Colonic mucosa (tissue), 4 donors: ENCODE data around the gene ZMIZ1. TPM values are rescaled to one million over a fixed set of nuclear protein-coding genes. Genes with fewer than 3 reads are reported as not detected.

Experiments
- DNase-seq: peaks from one replicate; pipeline ENCODE4 v3.0.0-alpha.2; 2020
- H3K27ac ChIP-seq: fragments of 200-600 bp; one replicate; pipeline ENCODE4 v1.8.0; 2021
- H3K27me3 ChIP-seq: fragments of 200-600 bp; one replicate; pipeline ENCODE4 v1.8.0; 2021
- H3K36me3 ChIP-seq: fragments of 200-600 bp; one replicate; pipeline ENCODE4 v1.8.0; 2021
- H3K4me1 ChIP-seq: fragments of 200-600 bp; one replicate; pipeline ENCODE4 v1.8.0; 2021; ENCODE audit warnings: mild to moderate bottlenecking
- H3K4me3 ChIP-seq: fragments of 200-600 bp; one replicate; pipeline ENCODE4 v1.8.0; 2021
- H3K9ac ChIP-seq, 2 donors: one replicate each; pipeline ENCODE4 v1.7.0; 2013; ENCODE audit warnings: control low read depth in 2 of 2, low read depth in 2 of 2, low read length in 2 of 2
- H3K9me3 ChIP-seq: fragments of 200-600 bp; one replicate; pipeline ENCODE4 v1.8.0; 2021
- intact Hi-C: fragments of 100-400 bp; cut with DNase I; formaldehyde crosslinking; loops from one replicate; pipeline ENCODE4 v1.14.1; 2022
- total RNA-seq, 2 donors: library from RNA; stranded (reverse); fragmentation: NEBNext Ultra II Directional in 1 of 2; extraction: Animal tissue kit (Norgen Biotek cat#: 25700) in 1 of 2; gene quantifications; one replicate each; pipeline ENCODE4 v1.2.1, GENCODE V29; 2021
- TF ChIP-seq, protein P1 (sequence below): fragments of 200-600 bp; IDR thresholded peaks from one replicate; pipeline ENCODE4 v1.8.0; 2022; ENCODE audit warnings: antibody characterized with exemption, mild to moderate bottlenecking
- donor health status: healthy.
- donor health status: DM: no; HTN: no; CAD: no.
- donor health status: DM: no; HTN: no; CAD: no.

Gene ZMIZ1
- total RNA-seq, 2 donors from 2014 or later: 51.0 to 54.0 TPM

DNA sequence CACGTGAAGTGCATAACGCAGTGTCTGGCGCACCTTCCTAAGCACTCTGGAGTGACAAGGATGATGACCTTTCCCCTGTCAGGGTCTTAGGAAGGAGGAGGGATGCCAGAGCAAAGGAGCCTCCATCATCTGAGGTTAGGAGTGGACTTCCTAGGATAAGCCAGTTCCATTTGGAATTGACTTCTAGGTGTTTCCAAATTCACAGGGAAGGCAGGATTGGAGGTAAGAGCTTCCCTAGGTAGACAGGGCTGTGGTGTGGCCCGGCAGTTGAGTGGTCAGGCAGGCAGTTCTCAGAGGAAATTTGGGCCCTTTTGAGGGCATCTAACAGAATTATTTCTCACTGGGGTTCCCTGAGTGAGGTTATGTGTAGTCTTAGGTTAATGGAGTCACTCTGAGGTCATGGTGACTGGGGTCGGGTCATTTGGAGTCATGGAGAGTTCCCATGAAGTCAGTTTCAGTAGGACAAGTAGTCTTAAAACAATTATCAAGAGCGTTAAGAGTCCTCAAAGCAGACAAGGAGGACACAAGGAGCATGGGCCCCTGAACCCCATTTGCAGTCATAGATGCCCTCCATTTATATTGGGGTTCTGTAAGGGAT lies 286.8 kb downstream of the ZMIZ1 start:
- no peak for DNase-seq
- intact Hi-C loops: no loop called here
- Histone ChIP-seq H3K27me3 (no peaks in the 10 kb centered on the region), H3K9me3 (no peaks in the 10 kb centered on the region), H3K4me3 (no peak overlapping the region), H3K4me1 (no peaks in the 10 kb centered on the region), H3K9ac (no peak overlapping the region), H3K36me3 (peaks cover 27% of the 10 kb centered on the region), H3K27ac (no peak overlapping the region)
- TF ChIP-seq, protein P1, sequence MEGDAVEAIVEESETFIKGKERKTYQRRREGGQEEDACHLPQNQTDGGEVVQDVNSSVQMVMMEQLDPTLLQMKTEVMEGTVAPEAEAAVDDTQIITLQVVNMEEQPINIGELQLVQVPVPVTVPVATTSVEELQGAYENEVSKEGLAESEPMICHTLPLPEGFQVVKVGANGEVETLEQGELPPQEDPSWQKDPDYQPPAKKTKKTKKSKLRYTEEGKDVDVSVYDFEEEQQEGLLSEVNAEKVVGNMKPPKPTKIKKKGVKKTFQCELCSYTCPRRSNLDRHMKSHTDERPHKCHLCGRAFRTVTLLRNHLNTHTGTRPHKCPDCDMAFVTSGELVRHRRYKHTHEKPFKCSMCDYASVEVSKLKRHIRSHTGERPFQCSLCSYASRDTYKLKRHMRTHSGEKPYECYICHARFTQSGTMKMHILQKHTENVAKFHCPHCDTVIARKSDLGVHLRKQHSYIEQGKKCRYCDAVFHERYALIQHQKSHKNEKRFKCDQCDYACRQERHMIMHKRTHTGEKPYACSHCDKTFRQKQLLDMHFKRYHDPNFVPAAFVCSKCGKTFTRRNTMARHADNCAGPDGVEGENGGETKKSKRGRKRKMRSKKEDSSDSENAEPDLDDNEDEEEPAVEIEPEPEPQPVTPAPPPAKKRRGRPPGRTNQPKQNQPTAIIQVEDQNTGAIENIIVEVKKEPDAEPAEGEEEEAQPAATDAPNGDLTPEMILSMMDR: no peak

DNA sequence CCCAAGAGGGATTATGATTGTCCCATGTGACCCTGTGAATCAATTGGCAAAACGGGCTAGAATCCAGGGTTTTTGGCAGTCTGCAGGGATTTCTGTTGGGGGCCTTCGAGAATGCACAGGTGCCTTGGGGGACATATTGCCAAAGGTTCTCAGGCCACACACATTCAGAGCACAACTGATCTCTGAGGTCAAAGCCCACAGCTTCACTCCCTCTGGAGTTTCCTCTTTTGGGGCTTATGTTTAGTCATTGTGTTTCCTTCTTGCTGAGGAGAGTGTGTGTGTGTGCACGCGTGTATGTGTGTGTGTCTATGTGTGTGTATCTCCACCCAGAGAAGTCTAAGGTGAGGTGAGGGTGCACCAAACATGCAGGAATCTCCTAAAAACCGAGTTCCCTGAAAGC lies 287.3 kb downstream of the ZMIZ1 start:
- Histone ChIP-seq H3K4me3 (no peak overlapping the region), H3K36me3 (peaks cover 22% of the 10 kb centered on the region), H3K9me3 (no peaks in the 10 kb centered on the region), H3K27me3 (no peaks in the 10 kb centered on the region), H3K4me1 (no peaks in the 10 kb centered on the region), H3K9ac (no peak overlapping the region), H3K27ac (no peak overlapping the region)
- peak; percentile 13 for DNase-seq
- intact Hi-C loops: no loop called here
- TF ChIP-seq, protein P1: no peak

DNA sequence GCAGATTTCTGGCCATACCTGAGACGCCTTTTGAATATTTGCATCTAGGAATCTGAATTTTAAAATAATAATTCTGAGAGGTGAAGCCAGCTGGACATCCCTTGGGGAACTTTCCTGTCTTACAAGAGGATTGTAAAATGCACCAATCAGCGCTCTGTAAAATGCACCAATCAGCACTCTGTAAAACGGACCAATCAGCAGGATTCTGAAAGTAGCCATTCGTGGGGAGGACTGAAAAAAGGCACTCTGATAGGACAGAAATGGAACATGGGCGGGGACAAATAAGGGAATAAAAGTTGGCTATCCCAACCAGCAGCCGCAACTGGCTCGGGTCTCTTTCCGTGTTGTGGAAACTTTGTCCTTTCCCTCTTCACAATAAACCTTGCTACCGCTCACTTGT lies 288.4 kb downstream of the ZMIZ1 start:
- Histone ChIP-seq H3K4me3 (no peak overlapping the region), H3K36me3 (peaks cover 17% of the 10 kb centered on the region), H3K27ac (no peak overlapping the region), H3K27me3 (no peaks in the 10 kb centered on the region), H3K9ac (no peak overlapping the region), H3K9me3 (no peaks in the 10 kb centered on the region), H3K4me1 (no peaks in the 10 kb centered on the region)
- DNase-seq: no peak
- intact Hi-C loops: no loop called here
- TF ChIP-seq, protein P1: no peak

DNA sequence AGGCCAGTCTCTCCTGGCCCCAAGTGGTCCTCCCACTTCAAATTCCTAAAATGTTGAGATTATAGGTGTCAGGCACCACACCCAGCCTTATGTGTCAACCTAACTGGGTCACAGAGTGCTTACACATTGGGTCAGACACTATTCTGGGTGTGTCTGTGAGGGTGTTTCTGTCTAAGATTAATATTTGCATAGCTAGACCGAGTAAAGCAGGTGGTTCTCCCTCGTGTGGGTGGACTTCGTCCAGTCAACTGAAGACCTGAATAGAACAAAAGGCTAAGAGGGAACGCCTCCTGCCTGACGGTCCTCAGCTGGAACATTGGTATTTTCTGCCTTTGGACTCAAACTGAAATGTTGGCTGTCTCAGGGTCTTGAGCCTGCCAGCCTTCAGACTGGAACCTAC lies 290.0 kb downstream of the ZMIZ1 start:
- Histone ChIP-seq H3K27ac (peak overlapping the region; percentile 43), H3K4me3 (no peak overlapping the region), H3K27me3 (no peaks in the 10 kb centered on the region), H3K9ac (no peak overlapping the region), H3K36me3 (peaks cover 2% of the 10 kb centered on the region), H3K9me3 (no peaks in the 10 kb centered on the region), H3K4me1 (no peaks in the 10 kb centered on the region)
- TF ChIP-seq, protein P1: no peak
- DNase-seq: peak; percentile 75
- intact Hi-C loops: no loop called here

DNA sequence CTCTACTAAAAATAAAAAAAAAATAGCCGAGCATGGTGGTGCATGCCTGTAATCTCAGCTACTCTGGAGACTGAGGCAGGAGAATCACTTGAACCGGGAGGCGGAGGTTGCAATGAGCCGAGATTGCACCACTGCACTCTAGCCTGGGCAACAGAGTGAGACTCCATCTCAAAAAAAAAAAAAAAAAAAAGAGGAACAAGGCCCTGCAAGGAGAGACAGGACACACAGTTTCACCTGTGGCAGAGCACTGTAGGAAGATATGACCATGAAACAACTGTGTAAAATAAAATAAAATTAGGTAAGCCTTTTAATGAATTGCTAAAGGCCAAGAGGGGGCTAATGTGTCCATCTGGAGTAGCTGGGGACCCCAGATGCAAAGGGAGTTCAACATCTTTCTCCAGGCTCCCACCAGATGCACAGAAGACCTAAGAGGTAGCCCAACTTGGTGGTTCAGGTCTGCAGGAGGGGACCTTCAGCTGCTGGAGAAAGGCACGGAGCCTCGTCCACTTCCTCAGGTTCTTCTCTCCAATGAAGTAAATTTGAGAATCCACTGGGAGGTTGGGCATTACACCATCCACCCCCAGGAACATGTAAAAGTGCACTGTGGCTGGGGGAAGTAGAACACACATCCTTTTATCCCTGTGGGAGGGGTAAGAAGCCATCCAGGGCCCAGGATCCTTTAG lies 291.2 kb downstream of the ZMIZ1 start:
- intact Hi-C loops: no loop called here
- H3K4me1 ChIP-seq: no peaks in the 10 kb centered on the region
- H3K36me3 ChIP-seq: no peaks in the 10 kb centered on the region
- H3K27ac ChIP-seq: no peak overlapping the region
- no peaks in the 10 kb centered on the region for H3K27me3 ChIP-seq
- DNase-seq: peak; percentile 16
- H3K4me3 ChIP-seq: no peak overlapping the region
- H3K9ac ChIP-seq: no peak overlapping the region
- TF ChIP-seq, protein P1: no peak
- no peaks in the 10 kb centered on the region for H3K9me3 ChIP-seq
